Chondrocyte (in vitro differentiated cells): ENCODE results near the gene IFT43. TPM values are rescaled to one million over a fixed set of nuclear protein-coding genes. Genes with fewer than 3 reads are reported as not detected.
"Not testable (repeated sequence)": the region's sequence is repeated elsewhere in the genome, so short reads cannot be mapped to it uniquely, and the experiment has no call there.

Source experiments
- DNase-seq: peaks from one replicate; pipeline ENCODE4 v3.0.0; 2021; ENCODE audit warnings: mixed read lengths, low spot score
- H3K27ac Mint-ChIP-seq: one replicate; pipeline ENCODE4 v1.8.0; 2021; ENCODE audit warnings: mild to moderate bottlenecking, moderate library complexity, mixed read lengths; ENCODE audit not compliant: unreplicated experiment
- H3K27me3 Mint-ChIP-seq: 2 replicates; pipeline ENCODE4 v1.8.0; 2021; ENCODE audit warnings: low read depth, mixed read lengths
- H3K36me3 Mint-ChIP-seq: 2 replicates; pipeline ENCODE4 v1.8.0; 2021; ENCODE audit warnings: low read depth, mixed read lengths
- H3K4me1 Mint-ChIP-seq: 2 replicates; pipeline ENCODE4 v1.8.0; 2021; ENCODE audit warnings: low read depth, mild to moderate bottlenecking, mixed read lengths
- H3K4me3 Mint-ChIP-seq: one replicate; pipeline ENCODE4 v1.8.0; 2021; ENCODE audit warnings: mild to moderate bottlenecking, moderate library complexity, mixed read lengths; ENCODE audit not compliant: unreplicated experiment
- H3K9me3 Mint-ChIP-seq: 2 replicates; pipeline ENCODE4 v1.8.0; 2021; ENCODE audit warnings: low read depth, mixed read lengths
- total RNA-seq: library from RNA; stranded (reverse); gene quantifications from 3 replicates; pipeline ENCODE4 v1.2.1, GENCODE V29; 2021
- TF ChIP-seq, protein P1 (sequence below): fragments of 200-600 bp; sonication (generic); IDR thresholded peaks from 2 replicates; pipeline ENCODE4 v1.5.0; 2021; ENCODE audit warnings: antibody characterized with exemption, mild to moderate bottlenecking, moderate library complexity

The IFT43 gene
- total RNA-seq, 1 donor from 2014 or later, result 28.2 TPM

DNA sequence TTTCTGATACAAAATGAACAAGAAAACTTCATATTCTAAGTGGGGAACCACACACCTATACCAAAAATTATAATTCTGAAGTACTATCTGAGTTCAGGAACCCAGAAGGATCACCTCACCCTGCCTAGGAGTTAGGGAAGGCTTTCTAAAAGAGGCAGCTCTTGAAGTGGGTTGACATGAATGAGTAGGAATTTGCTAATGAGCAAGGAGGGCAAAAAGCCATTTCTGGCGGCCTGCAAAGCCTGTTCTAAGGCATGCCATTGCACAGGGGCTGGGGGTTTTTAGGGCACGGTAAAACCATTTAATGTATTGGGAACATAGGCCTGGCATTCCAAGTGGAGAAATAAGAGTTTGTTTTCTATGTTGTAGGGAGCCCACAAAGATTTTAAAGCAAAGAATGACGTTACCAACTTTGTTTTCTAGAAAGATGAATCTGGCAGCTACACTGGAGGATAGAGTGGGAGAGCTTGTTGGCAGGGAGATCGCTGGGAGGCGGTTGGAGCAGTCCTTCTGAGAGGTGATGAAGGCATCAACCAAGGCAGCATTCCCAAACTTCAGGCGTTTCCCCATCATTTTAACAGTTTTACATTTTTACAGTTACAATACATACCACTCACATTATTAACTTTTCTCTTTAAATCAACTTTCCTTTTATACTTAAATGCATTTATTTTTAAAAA, 14.1 kb downstream of the IFT43 start:
- TF ChIP-seq, protein P1, sequence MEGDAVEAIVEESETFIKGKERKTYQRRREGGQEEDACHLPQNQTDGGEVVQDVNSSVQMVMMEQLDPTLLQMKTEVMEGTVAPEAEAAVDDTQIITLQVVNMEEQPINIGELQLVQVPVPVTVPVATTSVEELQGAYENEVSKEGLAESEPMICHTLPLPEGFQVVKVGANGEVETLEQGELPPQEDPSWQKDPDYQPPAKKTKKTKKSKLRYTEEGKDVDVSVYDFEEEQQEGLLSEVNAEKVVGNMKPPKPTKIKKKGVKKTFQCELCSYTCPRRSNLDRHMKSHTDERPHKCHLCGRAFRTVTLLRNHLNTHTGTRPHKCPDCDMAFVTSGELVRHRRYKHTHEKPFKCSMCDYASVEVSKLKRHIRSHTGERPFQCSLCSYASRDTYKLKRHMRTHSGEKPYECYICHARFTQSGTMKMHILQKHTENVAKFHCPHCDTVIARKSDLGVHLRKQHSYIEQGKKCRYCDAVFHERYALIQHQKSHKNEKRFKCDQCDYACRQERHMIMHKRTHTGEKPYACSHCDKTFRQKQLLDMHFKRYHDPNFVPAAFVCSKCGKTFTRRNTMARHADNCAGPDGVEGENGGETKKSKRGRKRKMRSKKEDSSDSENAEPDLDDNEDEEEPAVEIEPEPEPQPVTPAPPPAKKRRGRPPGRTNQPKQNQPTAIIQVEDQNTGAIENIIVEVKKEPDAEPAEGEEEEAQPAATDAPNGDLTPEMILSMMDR, result no peak
- no peak overlapping the region for H3K4me3 Mint-ChIP-seq
- peaks cover 9% of the 10 kb centered on the region for H3K9me3 Mint-ChIP-seq
- no peak for DNase-seq
- peaks cover 41% of the 10 kb centered on the region for H3K36me3 Mint-ChIP-seq
- no peaks in the 10 kb centered on the region for H3K27me3 Mint-ChIP-seq
- H3K27ac Mint-ChIP-seq, result no peak overlapping the region
- H3K4me1 Mint-ChIP-seq, result peaks cover 16% of the 10 kb centered on the region

- Mint-ChIP-seq H3K4me1 (peaks cover under 1% of the 10 kb centered on the region), H3K27me3 (no peaks in the 10 kb centered on the region), H3K27ac (no peak overlapping the region), H3K4me3 (no peak overlapping the region), H3K36me3 (peaks cover 57% of the 10 kb centered on the region), H3K9me3 (peaks cover 16% of the 10 kb centered on the region)
- DNase-seq, result no peak
- TF ChIP-seq, protein P1, result no peak
These were observed 16.8 kb downstream of the IFT43 start for GRCh38 chr14:76002383-76002782.

DNA sequence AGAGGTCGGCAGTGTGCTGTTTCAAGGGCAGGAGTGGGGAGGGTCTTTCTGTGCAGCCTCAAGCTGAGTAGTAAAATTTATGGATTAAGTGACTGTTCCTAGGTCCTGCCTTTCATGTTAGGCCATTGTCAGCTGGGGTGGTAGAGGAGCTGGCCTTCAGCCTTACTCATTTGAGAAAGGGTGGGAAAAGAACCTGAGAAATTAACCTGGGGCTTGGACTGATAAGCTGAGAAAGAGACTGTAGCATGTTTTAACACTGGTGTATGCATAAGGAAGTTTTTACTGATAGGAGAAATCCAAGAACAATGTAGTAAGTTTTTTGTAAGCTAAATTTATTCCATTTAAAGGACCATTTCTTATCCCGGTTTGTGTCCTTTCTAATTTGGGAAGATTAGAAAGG, 20.7 kb downstream of the IFT43 start:
- Mint-ChIP-seq H3K27me3 (no peaks in the 10 kb centered on the region), H3K9me3 (peaks cover 16% of the 10 kb centered on the region), H3K4me1 (peaks cover 6% of the 10 kb centered on the region), H3K36me3 (peaks cover 47% of the 10 kb centered on the region), H3K27ac (no peak overlapping the region), H3K4me3 (no peak overlapping the region)
- TF ChIP-seq, protein P1, result no peak
- no peak for DNase-seq

GRCh38 chr14:76007379-76007778, 21.8 kb downstream of the IFT43 start:
- H3K27me3 Mint-ChIP-seq, result no peaks in the 10 kb centered on the region
- TF ChIP-seq, protein P1, result no peak
- H3K36me3 Mint-ChIP-seq, result peaks cover 40% of the 10 kb centered on the region
- no peak overlapping the region for H3K27ac Mint-ChIP-seq
- peaks cover 17% of the 10 kb centered on the region for H3K4me1 Mint-ChIP-seq
- peaks cover 16% of the 10 kb centered on the region for H3K9me3 Mint-ChIP-seq
- H3K4me3 Mint-ChIP-seq, result no peak overlapping the region
- no peak for DNase-seq

GRCh38 chr14:76007852-76008251, 22.3 kb downstream of the IFT43 start:
- Mint-ChIP-seq H3K27ac (no peak overlapping the region), H3K4me3 (no peak overlapping the region), H3K4me1 (peaks cover 22% of the 10 kb centered on the region), H3K27me3 (no peaks in the 10 kb centered on the region), H3K36me3 (peaks cover 38% of the 10 kb centered on the region), H3K9me3 (peaks cover 16% of the 10 kb centered on the region)
- no peak for DNase-seq
- TF ChIP-seq, protein P1, result no peak

DNA sequence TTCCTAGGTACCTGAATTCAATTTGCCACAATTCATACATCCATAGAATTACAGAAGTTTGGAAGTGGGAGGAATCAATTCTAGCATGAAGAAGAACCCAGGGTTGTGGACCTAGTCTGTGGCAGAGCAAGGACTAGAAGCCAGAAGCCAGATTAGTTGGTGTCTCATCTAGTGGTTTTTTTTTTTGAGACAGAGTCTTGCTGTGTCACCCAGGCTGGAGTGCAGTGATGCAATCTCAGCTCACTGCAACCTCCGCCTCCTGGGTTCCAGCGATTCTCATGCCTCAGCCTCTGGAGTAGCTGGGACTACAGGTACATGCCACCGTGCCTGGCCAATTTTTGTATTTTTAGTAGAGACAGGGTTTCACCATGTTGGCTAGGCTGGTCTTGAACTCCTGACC, 24.1 kb downstream of the IFT43 start:
- H3K36me3 Mint-ChIP-seq, result peaks cover 35% of the 10 kb centered on the region
- not testable (repeated sequence) for H3K4me3 Mint-ChIP-seq, H3K9me3 Mint-ChIP-seq, H3K27me3 Mint-ChIP-seq, DNase-seq
- H3K4me1 Mint-ChIP-seq, result peaks cover 33% of the 10 kb centered on the region
- peak overlapping the region; percentile 4 for H3K27ac Mint-ChIP-seq
